Measurements from ENCODE around the gene CRY2.
"Not testable (repeated sequence)": the region's sequence is repeated elsewhere in the genome, so short reads cannot be mapped to it uniquely, and the experiment has no call there.

Gene CRY2

GRCh38 chr11:45846974-45847910, at the start of gene CRY2:
Gene CRY2, plus strand, starts transcription at chr11:45847475. Its CDS starts 16 bp downstream, at chr11:45847491.
- DNase-seq (ENCODE audit: low spot score): peak; percentile 98

GRCh38 chr11:45798793-45799441, 48.4 kb upstream of the CRY2 start:
- DNase-seq (ENCODE audit: low spot score): no peak

GRCh38 chr11:45799562-45799961, 47.7 kb upstream of the CRY2 start:
- no peak for DNase-seq (ENCODE audit: low spot score)

GRCh38 chr11:45800261-45800660, 47.0 kb upstream of the CRY2 start:
- DNase-seq (ENCODE audit: low spot score): no peak

- DNase-seq (ENCODE audit: low spot score): no peak
Observed at GRCh38 chr11:45801723-45802315, 45.5 kb upstream of the CRY2 start.

- no peak for DNase-seq (ENCODE audit: low spot score)
Observed at GRCh38 chr11:45802531-45803317, 44.6 kb upstream of the CRY2 start.

- DNase-seq (ENCODE audit: low spot score): peak; percentile 60
Observed at GRCh38 chr11:45803971-45804760, 43.1 kb upstream of the CRY2 start.

- peak; percentile 95 for DNase-seq (ENCODE audit: low spot score)
Observed at GRCh38 chr11:45804761-45805304, 42.4 kb upstream of the CRY2 start, which contains the start of gene SLC35C1. Gene SLC35C1, plus strand, starts transcription at chr11:45805149. Its CDS starts 653 bp downstream, at chr11:45805802.

- DNase-seq (ENCODE audit: low spot score): no peak
Observed at GRCh38 chr11:45805305-45806071, 41.8 kb upstream of the CRY2 start.

GRCh38 chr11:45806072-45806933, 41.0 kb upstream of the CRY2 start:
- no peak for DNase-seq (ENCODE audit: low spot score)

- no peak for DNase-seq (ENCODE audit: low spot score)
Observed at GRCh38 chr11:45806937-45807791, 40.1 kb upstream of the CRY2 start.

GRCh38 chr11:45807792-45808238, 39.5 kb upstream of the CRY2 start:
- DNase-seq (ENCODE audit: low spot score): no peak

GRCh38 chr11:45808427-45808826, 38.8 kb upstream of the CRY2 start:
- DNase-seq (ENCODE audit: low spot score): not testable (repeated sequence)

- DNase-seq (ENCODE audit: low spot score): no peak
Observed at GRCh38 chr11:45809456-45810395, 37.5 kb upstream of the CRY2 start.

- no peak for DNase-seq (ENCODE audit: low spot score)
Observed at GRCh38 chr11:45810431-45811108, 36.7 kb upstream of the CRY2 start.

GRCh38 chr11:45811109-45811435, 36.2 kb upstream of the CRY2 start:
- no peak for DNase-seq (ENCODE audit: low spot score)

Data from CD4-positive, alpha-beta T cell treated with Interleukin-6 at 100 ng/mL for 8 hours (primary cell).